Measurements from ENCODE around the gene STARD13. TPM values are rescaled to one million over a fixed set of nuclear protein-coding genes. Genes with fewer than 3 reads are reported as not detected.
"Not testable (repeated sequence)": the region's sequence is repeated elsewhere in the genome, so short reads cannot be mapped to it uniquely, and the experiment has no call there.

STARD13 gene
- total RNA-seq, 1 donor = 11.0 TPM

GRCh38 chr13:33178209-33178840 lies 107.2 kb downstream of the STARD13 start:
- TF ChIP-seq CTCF (IDR thresholded peaks at IDR 0.05; ENCODE audit: insufficient read depth, low read length) = no peak
- no peak overlapping the region for H3K4me3 ChIP-seq (ENCODE audit: low read depth, low read length)
- peak; percentile 55 for DNase-seq (ENCODE audit: low read depth)

GRCh38 chr13:33177340-33178208 lies 108.0 kb downstream of the STARD13 start:
- not testable (repeated sequence) for H3K4me3 ChIP-seq (ENCODE audit: low read depth, low read length); DNase-seq (ENCODE audit: low read depth)

GRCh38 chr13:33176526-33176925 lies 109.0 kb downstream of the STARD13 start:
- TF ChIP-seq CTCF (IDR thresholded peaks at IDR 0.05; ENCODE audit: insufficient read depth, low read length) = no peak
- no peak overlapping the region for H3K4me3 ChIP-seq (ENCODE audit: low read depth, low read length)
- no peak for DNase-seq (ENCODE audit: low read depth)

GRCh38 chr13:33175991-33176390 lies 109.6 kb downstream of the STARD13 start:
- TF ChIP-seq CTCF (IDR thresholded peaks at IDR 0.05; ENCODE audit: insufficient read depth, low read length) = no peak
- no peak for DNase-seq (ENCODE audit: low read depth)
- no peak overlapping the region for H3K4me3 ChIP-seq (ENCODE audit: low read depth, low read length)

GRCh38 chr13:33174931-33175330 lies 110.6 kb downstream of the STARD13 start:
- DNase-seq (ENCODE audit: low read depth) = peak; percentile 69
- TF ChIP-seq CTCF (IDR thresholded peaks at IDR 0.05; ENCODE audit: insufficient read depth, low read length) = no peak
- no peak overlapping the region for H3K4me3 ChIP-seq (ENCODE audit: low read depth, low read length)

GRCh38 chr13:33174491-33174890 lies 111.1 kb downstream of the STARD13 start:
- TF ChIP-seq CTCF (IDR thresholded peaks at IDR 0.05; ENCODE audit: insufficient read depth, low read length) = no peak
- no peak for DNase-seq (ENCODE audit: low read depth)
- no peak overlapping the region for H3K4me3 ChIP-seq (ENCODE audit: low read depth, low read length)

DNA sequence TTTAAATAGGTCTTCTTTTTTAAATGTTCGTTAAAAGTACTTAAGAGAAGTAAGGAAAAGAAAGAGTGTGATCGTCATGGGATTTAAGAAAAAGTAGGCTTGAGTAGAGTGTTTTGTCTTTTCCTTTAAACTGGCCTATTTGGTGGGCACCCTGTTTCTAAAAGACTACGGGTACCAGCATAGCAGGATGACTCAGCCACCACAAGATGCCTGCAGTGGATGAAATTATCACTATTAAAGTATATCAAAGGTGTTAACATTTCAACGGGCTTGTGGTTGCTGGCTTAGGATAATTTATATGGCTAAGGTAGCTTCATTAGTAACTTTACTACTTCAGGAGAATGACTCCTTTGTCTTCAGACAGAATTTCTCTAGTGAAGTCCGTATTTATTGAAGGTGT lies 112.6 kb downstream of the STARD13 start:
- no peak for TF ChIP-seq CTCF (IDR thresholded peaks at IDR 0.05; ENCODE audit: insufficient read depth, low read length)
- DNase-seq (ENCODE audit: low read depth) = no peak
- H3K4me3 ChIP-seq (ENCODE audit: low read depth, low read length) = no peak overlapping the region

All from fibroblast of the aortic adventitia (primary cell).